Activated CD4-positive, alpha-beta T cell treated with anti-CD3 and anti-CD28 coated beads for 36 hours (primary cell): ENCODE measurements around the gene CYP2E1. TPM values are rescaled to one million over a fixed set of nuclear protein-coding genes. Genes with fewer than 3 reads are reported as not detected.
"Not testable (repeated sequence)": the region's sequence is repeated elsewhere in the genome, so short reads cannot be mapped to it uniquely, and the experiment has no call there.

Experiments
- ATAC-seq: fragments of 200-7000 bp; cut with Tn5 transposase; one replicate; pipeline ENCODE4 v1.10.0; 2021; ENCODE audit warnings: mild to moderate bottlenecking, moderate library complexity
- CTCF ChIA-PET: fragments of 350-600 bp; sonication (Branson Sonifier 250); formaldehyde crosslinking; loops from one replicate; lab custom pipeline; 2021; ENCODE audit warnings: antibody characterized with exemption; lab: Charles Lee
- POLR2A ChIA-PET: fragments of 350-600 bp; sonication (Branson Sonifier 250); formaldehyde crosslinking; loops from one replicate; lab custom pipeline; 2021; ENCODE audit warnings: antibody characterized with exemption, inconsistent platforms; lab: Charles Lee
- DNase-seq: peaks from one replicate; pipeline ENCODE4 v3.0.0-alpha.2; 2020
- H3K27ac Mint-ChIP-seq: one replicate; pipeline ENCODE4 v1.8.0; 2021; ENCODE audit warnings: mixed read lengths
- H3K27me3 Mint-ChIP-seq: one replicate; pipeline ENCODE4 v1.8.0; 2021; ENCODE audit warnings: mixed read lengths
- H3K36me3 Mint-ChIP-seq: one replicate; pipeline ENCODE4 v1.8.0; 2021; ENCODE audit warnings: low read depth, mixed read lengths
- H3K4me1 Mint-ChIP-seq: one replicate; pipeline ENCODE4 v1.8.0; 2021; ENCODE audit warnings: mixed read lengths
- H3K4me3 Mint-ChIP-seq: one replicate; pipeline ENCODE4 v1.8.0; 2021; ENCODE audit warnings: mild to moderate bottlenecking, moderate library complexity, mixed read lengths
- H3K9me3 Mint-ChIP-seq: one replicate; pipeline ENCODE4 v1.8.0; 2021; ENCODE audit warnings: low read depth, mixed read lengths
- intact Hi-C, 2 experiments: fragments of 100-400 bp; cut with DNase I in 1 of 2; cut with micrococcal nuclease in 1 of 2; formaldehyde crosslinking; loops; one replicate each; pipeline versions ENCODE4 v1.14.2 to v1.15.1; 2022 to 2024; cut with DNase I, micrococcal nuclease
- total RNA-seq, 2 experiments: library from RNA; stranded (reverse); gene quantifications; one replicate each; pipeline ENCODE4 v1.2.3, GENCODE V29; 2021

CYP2E1 gene
- total RNA-seq, 2 experiments from 2014 or later, result 0.25 to 0.32 TPM

DNA sequence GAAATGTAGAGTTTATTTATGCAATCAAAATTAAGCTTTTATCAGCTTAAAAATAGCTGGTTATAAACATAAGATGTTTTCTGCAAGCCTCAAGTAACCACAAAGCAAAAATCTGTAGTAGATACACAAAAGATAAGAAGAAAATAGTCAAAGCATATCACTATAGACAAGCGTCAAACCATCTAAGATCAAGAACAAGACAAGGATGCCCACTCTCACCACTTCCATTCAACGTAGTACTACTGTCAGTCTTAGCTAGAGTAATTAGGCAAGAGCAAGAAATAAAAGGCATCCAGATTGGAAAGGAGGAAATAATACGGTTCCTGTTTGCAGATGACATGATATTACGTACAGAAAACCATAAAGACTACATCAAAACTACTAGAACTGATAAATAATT, 17.5 kb upstream of the CYP2E1 start:
- H3K27me3 Mint-ChIP-seq, result peaks cover 23% of the 10 kb centered on the region
- peaks cover 5% of the 10 kb centered on the region for H3K36me3 Mint-ChIP-seq
- intact Hi-C loops, result no loop called here
- ChIA-PET CTCF (interaction anchor here (0.9 kb wide), 1 partner anchor 11 kb away, joined by 4 read pairs; no protein-coding TSS in a partner anchor), POLR2A (no interaction called here)
- no peaks in the 10 kb centered on the region for H3K4me1 Mint-ChIP-seq
- H3K27ac Mint-ChIP-seq, result no peak overlapping the region
- H3K9me3 Mint-ChIP-seq, result peaks cover 8% of the 10 kb centered on the region
- H3K4me3 Mint-ChIP-seq, result no peak overlapping the region
- DNase-seq (no peak), ATAC-seq (no peak)

DNA sequence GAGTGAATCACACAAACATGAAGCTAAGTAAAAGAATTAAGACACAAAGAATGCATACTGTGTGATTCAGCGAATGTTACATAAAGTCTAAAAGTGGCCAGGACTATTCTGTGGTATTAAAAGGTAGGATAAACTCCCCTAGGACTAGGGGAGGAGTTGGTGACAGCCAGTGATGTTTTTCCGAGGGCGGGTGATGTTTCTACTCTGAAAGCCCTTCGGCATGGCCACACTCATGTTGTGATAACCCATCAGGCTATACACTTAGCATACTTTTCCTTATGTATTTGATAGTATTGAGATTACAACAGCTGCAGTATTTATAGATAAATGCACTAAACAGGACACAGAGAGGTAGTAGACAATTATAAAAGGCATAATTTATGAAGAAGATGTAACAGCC, 15.8 kb upstream of the CYP2E1 start:
- ATAC-seq (no peak), DNase-seq (no peak)
- no peak overlapping the region for H3K4me3 Mint-ChIP-seq
- CTCF ChIA-PET, result no interaction called here
- intact Hi-C loops, result no loop called here
- H3K4me1 Mint-ChIP-seq, result no peaks in the 10 kb centered on the region
- peaks cover 23% of the 10 kb centered on the region for H3K27me3 Mint-ChIP-seq
- POLR2A ChIA-PET, result no interaction called here
- peaks cover 8% of the 10 kb centered on the region for H3K9me3 Mint-ChIP-seq
- H3K27ac Mint-ChIP-seq, result no peak overlapping the region
- peaks cover 5% of the 10 kb centered on the region for H3K36me3 Mint-ChIP-seq

DNA sequence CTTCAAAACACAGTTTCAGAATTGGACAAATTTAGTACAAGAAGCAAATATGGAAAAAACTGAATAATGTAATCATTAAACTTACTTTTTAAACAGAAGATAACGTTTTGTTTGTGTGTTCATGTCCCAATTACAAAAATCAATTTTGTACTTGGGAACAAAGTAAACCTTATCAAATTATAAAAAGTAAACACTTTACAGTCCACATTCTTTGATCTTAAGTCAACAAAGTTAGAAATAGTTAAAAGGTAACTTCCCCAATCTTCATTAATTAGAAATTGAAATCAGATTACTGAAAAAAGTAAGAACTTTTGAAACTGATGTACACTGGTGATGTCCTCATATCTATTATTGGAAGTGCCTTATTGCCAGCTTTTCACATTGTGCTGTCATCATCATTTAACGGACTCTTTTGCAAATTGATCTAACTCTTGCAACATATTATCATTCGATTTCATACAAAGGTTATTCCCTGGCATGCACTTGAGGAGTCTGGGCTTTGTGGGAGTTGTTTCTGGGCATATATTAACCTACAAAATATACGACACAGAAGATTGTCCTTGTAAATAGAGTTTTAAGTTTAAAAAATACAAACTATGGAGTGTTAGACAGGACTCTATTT, 15.1 kb upstream of the CYP2E1 start:
- Mint-ChIP-seq H3K27me3 (peaks cover 23% of the 10 kb centered on the region), H3K36me3 (peaks cover 5% of the 10 kb centered on the region), H3K4me1 (no peaks in the 10 kb centered on the region), H3K4me3 (no peak overlapping the region), H3K9me3 (peaks cover 8% of the 10 kb centered on the region), H3K27ac (no peak overlapping the region)
- DNase-seq (no peak), ATAC-seq (no peak)
- ChIA-PET CTCF (no interaction called here), POLR2A (no interaction called here)
- intact Hi-C loops, result no loop called here

DNA sequence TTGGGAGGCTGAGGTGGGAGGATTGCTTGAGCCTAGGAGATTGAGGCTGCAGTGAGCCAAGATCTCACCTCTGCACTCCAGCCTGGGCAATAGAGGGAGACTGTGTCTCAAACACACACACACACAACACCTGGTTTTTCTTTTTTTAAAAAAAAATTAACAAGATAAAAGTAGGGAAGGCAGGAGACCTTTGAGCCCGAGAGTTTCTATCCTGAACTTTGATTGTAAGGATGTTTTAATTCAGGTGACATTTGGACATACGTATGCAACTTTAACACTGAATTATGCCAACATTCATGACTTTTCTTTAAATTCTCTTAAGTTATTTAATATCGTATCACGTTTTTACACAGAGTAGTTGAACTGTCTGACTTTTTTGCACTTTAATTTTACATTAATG, 11.7 kb upstream of the CYP2E1 start:
- ChIA-PET POLR2A (no interaction called here), CTCF (no interaction called here)
- Mint-ChIP-seq H3K27me3 (peaks cover 15% of the 10 kb centered on the region), H3K4me3 (no peak overlapping the region), H3K27ac (no peak overlapping the region), H3K9me3 (no peaks in the 10 kb centered on the region), H3K36me3 (no peaks in the 10 kb centered on the region), H3K4me1 (peaks cover 7% of the 10 kb centered on the region)
- DNase-seq, result no peak
- intact Hi-C loops, result no loop called here
- no peak for ATAC-seq

DNA sequence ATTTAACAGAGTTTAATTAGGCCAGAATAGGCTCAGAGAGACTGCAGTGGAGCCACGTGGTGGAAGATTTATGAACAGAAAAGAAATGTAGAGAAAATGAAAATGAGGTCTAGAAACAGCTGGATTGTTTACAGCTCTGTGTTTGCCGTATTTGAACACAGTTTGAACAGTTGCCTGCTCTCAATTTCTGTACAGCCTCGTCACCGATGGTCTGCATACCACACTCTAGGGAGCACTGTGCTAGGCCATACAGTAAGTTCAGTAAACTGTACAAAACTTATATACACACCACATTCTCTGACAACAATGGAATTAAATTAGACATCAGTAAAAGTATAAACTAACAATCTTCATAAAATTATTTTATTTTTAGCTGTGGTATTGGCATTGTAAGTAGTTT, 11.1 kb upstream of the CYP2E1 start:
- ChIA-PET CTCF (interaction anchor here (1.4 kb wide), 1 partner anchor 185 kb away, joined by 3 read pairs; no protein-coding TSS in a partner anchor), POLR2A (no interaction called here)
- H3K36me3 Mint-ChIP-seq, result no peaks in the 10 kb centered on the region
- H3K27ac Mint-ChIP-seq, result no peak overlapping the region
- no peak overlapping the region for H3K4me3 Mint-ChIP-seq
- intact Hi-C loops, result no loop called here
- peaks cover 10% of the 10 kb centered on the region for H3K4me1 Mint-ChIP-seq
- no peak for DNase-seq
- no peak for ATAC-seq
- H3K27me3 Mint-ChIP-seq, result peaks cover 12% of the 10 kb centered on the region
- no peaks in the 10 kb centered on the region for H3K9me3 Mint-ChIP-seq

DNA sequence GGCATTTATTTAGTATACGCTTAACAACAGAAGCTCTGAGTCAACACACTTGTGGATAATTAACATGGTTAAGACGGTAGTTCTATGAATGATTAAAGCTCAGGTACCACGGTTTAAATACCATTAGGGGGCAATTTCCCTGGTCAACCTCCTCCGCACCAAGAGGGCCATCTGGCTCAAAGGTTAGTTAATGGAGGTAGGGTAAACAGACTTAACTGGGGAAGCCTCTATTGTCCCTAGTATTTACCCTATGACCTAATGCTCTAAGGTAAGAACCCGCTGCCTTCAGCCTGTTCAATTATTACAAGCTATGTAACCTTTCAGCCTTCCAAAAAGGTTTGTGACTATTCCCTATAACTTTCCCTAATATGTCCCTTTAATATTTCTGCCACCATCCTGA, 8.6 kb upstream of the CYP2E1 start:
- Mint-ChIP-seq H3K9me3 (peaks cover 13% of the 10 kb centered on the region), H3K27me3 (peaks cover 10% of the 10 kb centered on the region)
- H3K4me3 Mint-ChIP-seq, H3K4me1 Mint-ChIP-seq, DNase-seq, intact Hi-C loops, H3K36me3 Mint-ChIP-seq, H3K27ac Mint-ChIP-seq, POLR2A ChIA-PET, ATAC-seq: not testable (repeated sequence)
- CTCF ChIA-PET, result interaction anchor here (0.7 to 3.3 kb wide), 4 partner anchors 11 to 189 kb away, joined by 3 to 28 read pairs (median 8); no protein-coding TSS in a partner anchor

DNA sequence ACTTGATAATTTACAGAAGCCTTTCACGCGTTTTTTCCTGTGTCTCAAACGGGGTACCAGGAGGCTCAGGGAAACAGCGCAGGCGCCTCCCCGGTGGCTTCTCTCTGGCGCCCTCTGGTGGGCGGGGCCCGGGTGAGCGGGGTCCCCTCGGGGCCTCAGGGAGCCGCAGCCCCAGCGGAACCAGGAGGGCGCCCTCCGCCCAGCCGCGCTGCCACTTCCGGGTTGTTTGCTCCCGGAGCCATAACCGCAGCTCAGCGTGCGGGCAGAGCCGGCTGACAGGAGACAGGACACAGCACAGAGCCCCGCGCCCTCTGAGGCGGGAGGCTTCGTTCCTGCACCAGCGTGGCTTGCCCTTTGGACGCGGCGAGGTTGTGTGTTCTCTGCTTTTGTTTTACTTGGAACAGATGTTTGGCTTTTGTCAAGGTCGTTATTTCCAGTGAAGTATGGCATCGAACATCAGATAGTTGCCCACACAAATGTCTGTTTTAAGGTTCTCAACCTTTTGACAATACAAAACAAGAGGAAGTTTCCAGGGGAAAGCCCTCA, 6.9 kb upstream of the CYP2E1 start:
- intact Hi-C loops, result loop anchor here (1.0 to 5.0 kb wide), 5 partner anchors 81 to 212 kb away; partner anchors contain the start of genes TUBGCP2 (in 1 of the 2) and ZNF511 (in 1 of the 2)
- POLR2A ChIA-PET, result no interaction called here

DNA sequence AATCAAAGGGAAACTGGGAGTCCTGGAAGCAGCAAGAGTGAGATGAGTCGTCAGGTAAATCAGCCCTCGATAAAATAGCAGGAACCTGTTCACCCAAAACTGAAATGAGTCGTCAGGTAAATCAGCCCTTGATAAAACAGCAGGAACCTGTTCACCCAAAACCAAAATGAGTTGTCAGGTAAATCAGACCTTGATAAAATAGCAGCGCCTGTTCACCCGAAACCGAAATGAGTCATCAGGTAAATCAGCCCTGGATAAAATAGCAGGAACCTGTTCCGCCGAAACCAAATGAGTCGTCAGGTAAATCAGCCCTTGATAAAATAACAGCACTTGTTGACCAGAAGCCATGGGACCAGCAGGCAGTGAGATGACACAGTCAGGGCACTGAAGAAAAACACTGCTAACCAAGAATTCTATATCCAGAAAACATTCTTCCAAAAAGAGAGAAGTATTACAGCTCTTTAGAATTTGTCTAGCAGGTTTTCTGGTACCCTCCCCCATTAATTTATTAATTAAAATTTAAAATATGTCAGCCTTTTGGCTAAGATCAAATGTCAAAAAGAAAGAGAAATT, 3.4 kb upstream of the CYP2E1 start:
- ChIA-PET CTCF (no interaction called here), POLR2A (no interaction called here)
- peaks cover 1% of the 10 kb centered on the region for H3K36me3 Mint-ChIP-seq
- no peak overlapping the region for H3K27ac Mint-ChIP-seq
- H3K27me3 Mint-ChIP-seq, result peaks cover 19% of the 10 kb centered on the region
- ATAC-seq (no peak), DNase-seq (no peak)
- intact Hi-C loops, result loop anchor here in 1 of 2 experiments (5.0 kb wide), 1 partner anchor 196 kb away; no protein-coding TSS in a partner anchor
- peaks cover 13% of the 10 kb centered on the region for H3K9me3 Mint-ChIP-seq
- no peak overlapping the region for H3K4me3 Mint-ChIP-seq
- H3K4me1 Mint-ChIP-seq, result peaks cover 13% of the 10 kb centered on the region

More for the DNA sequence above, 6.9 kb upstream of the CYP2E1 start:
- Mint-ChIP-seq H3K27me3 (peaks cover 5% of the 10 kb centered on the region), H3K4me3 (peak overlapping the region; percentile 66), H3K36me3 (peaks cover 1% of the 10 kb centered on the region), H3K4me1 (peaks cover 10% of the 10 kb centered on the region), H3K9me3 (peaks cover 13% of the 10 kb centered on the region), H3K27ac (peak overlapping the region; percentile 11)
- CTCF ChIA-PET, result interaction anchor here (0.7 to 3.3 kb wide), 10 partner anchors 10 to 191 kb away, joined by 3 to 28 read pairs (median 3); no protein-coding TSS in a partner anchor
- DNase-seq (peak; percentile 96), ATAC-seq (peak; percentile 99)

DNA sequence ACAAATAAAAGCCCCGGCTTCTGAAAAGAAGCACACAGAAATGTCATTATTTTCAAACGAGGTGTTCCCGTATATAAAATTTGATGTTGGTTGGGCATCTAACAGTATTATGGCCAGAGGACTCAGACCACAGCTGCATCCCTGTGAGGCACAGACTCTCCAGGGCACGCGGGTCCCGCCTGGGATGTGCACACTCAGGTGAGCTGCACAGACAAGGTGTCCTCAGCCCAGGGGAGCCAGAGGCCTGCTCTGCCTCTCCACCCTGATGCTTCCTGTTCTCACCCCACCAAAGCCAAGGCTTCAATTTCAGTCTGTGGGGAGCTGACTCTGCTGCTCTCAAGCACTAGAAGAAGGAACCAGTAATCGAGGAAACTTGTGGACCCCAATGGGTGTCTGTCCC, 1.7 kb upstream of the CYP2E1 start:
- peaks cover 13% of the 10 kb centered on the region for H3K9me3 Mint-ChIP-seq
- DNase-seq, result no peak
- POLR2A ChIA-PET, result no interaction called here
- H3K4me1 Mint-ChIP-seq, result peaks cover 22% of the 10 kb centered on the region
- peaks cover 1% of the 10 kb centered on the region for H3K36me3 Mint-ChIP-seq
- CTCF ChIA-PET, result no interaction called here
- no peak for ATAC-seq
- peaks cover 33% of the 10 kb centered on the region for H3K27me3 Mint-ChIP-seq
- intact Hi-C loops, result no loop called here
- H3K27ac Mint-ChIP-seq, result no peak overlapping the region
- H3K4me3 Mint-ChIP-seq, result no peak overlapping the region

DNA sequence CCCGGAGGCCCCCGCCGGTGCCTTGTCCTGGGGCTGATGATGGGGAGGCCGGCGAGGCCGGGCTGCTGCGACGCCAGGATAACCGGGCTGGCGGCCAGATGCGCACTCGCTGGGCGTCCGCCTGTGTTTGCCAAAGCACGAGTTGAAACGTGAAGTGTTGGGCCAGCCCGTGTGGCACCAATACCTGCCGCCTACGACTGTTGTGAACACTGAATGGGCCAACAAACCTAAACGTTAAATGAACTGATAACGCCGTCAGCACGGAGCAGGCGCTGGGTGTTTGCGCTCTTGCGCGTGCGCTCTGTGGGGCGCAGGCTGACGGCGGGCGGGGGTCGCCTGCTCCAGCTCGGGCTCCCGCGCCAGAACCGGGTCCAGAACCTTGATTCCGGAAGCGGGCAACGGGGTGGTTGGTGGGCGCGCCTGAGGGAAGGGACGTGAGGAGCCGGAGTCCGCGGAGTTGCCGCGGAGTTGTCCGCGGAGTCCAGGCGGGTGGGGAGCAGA, 658 bp downstream of the CYP2E1 start:
- intact Hi-C loops, result no loop called here

DNA sequence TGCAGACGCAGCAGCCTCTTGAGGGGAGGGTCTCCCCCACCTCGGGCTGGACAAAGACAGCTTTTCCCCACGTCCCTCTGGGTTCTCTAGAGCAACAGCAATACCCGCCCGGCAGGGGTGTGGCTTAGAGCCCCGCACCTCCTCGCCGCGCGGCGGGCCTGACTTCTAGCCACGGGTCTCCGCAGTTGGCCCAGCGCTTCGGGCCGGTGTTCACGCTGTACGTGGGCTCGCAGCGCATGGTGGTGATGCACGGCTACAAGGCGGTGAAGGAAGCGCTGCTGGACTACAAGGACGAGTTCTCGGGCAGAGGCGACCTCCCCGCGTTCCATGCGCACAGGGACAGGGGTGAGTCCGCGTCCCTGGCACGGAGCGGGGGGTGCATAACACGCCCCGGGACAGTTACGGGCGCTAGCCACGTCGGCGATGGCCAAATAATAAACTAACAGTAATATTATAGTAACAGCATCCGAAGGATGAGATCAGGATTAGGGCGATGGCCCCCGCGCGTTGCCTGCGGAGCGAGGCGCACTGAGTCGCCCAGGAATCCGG, 1.2 kb downstream of the CYP2E1 start:
- H3K4me3 Mint-ChIP-seq, result peak overlapping the region; percentile 49
- ATAC-seq (no peak), DNase-seq (no peak)

More for the DNA sequence above, 658 bp downstream of the CYP2E1 start:
- ATAC-seq, result no peak
- Mint-ChIP-seq H3K27ac (no peak overlapping the region), H3K4me3 (no peak overlapping the region), H3K4me1 (peaks cover 21% of the 10 kb centered on the region), H3K9me3 (peaks cover 8% of the 10 kb centered on the region), H3K36me3 (peaks cover 1% of the 10 kb centered on the region), H3K27me3 (peaks cover 43% of the 10 kb centered on the region)
- CTCF ChIA-PET, result no interaction called here
- DNase-seq, result no peak
- POLR2A ChIA-PET, result no interaction called here

More for the DNA sequence above, 1.2 kb downstream of the CYP2E1 start:
- ChIA-PET CTCF (no interaction called here), POLR2A (no interaction called here)
- Mint-ChIP-seq H3K9me3 (peaks cover 2% of the 10 kb centered on the region), H3K27me3 (peaks cover 44% of the 10 kb centered on the region), H3K36me3 (no peaks in the 10 kb centered on the region), H3K27ac (no peak overlapping the region), H3K4me1 (peaks cover 21% of the 10 kb centered on the region)
- intact Hi-C loops, result no loop called here
